GM23248 (cell line): ENCODE results near the gene RNF166. TPM values are rescaled to one million over a fixed set of nuclear protein-coding genes. Genes with fewer than 3 reads are reported as not detected.

ENCODE experiments used
- DNase-seq: peaks from one replicate; pipeline ENCODE4 v3.0.0-alpha.2; 2015
- H2AFZ ChIP-seq: fragments of 200-600 bp; sonication (generic); 2 replicates; pipeline ENCODE4 v1.6.1; 2016; ENCODE audit warnings: antibody characterized with exemption
- H3F3A ChIP-seq: fragments of 200-600 bp; sonication (generic); 2 replicates; pipeline ENCODE4 v1.6.1; 2016; ENCODE audit warnings: mild to moderate bottlenecking, antibody characterized with exemption, mixed run types; ENCODE audit not compliant: insufficient read depth
- H3K27ac ChIP-seq: fragments of 200-600 bp; sonication (generic); 2 replicates; pipeline ENCODE4 v1.5.1; 2016; ENCODE audit warnings: mild to moderate bottlenecking
- H3K27me3 ChIP-seq: fragments of 200-600 bp; sonication (generic); replicated peaks from 2 replicates; pipeline ENCODE4 v1.6.1; 2016; ENCODE audit warnings: mild to moderate bottlenecking; ENCODE audit not compliant: insufficient read depth
- H3K36me3 ChIP-seq: fragments of 200-600 bp; sonication (generic); 2 replicates; pipeline ENCODE4 v1.6.1; 2016; ENCODE audit warnings: low read depth, mild to moderate bottlenecking
- H3K4me1 ChIP-seq: fragments of 200-600 bp; sonication (generic); 2 replicates; pipeline ENCODE4 v1.6.1; 2016; ENCODE audit warnings: mild to moderate bottlenecking; ENCODE audit not compliant: insufficient read depth
- H3K4me2 ChIP-seq: fragments of 200-600 bp; sonication (generic); one replicate; pipeline ENCODE4 v1.6.1; 2016; ENCODE audit warnings: mild to moderate bottlenecking; ENCODE audit not compliant: unreplicated experiment
- H3K4me3 ChIP-seq: fragments of 200-600 bp; sonication (generic); 2 replicates; pipeline ENCODE4 v1.5.1; 2016; ENCODE audit warnings: mild to moderate bottlenecking
- H3K79me2 ChIP-seq: fragments of 200-600 bp; sonication (generic); 2 replicates; pipeline ENCODE4 v1.6.1; 2016; ENCODE audit warnings: mild to moderate bottlenecking; ENCODE audit not compliant: insufficient read depth
- H3K9ac ChIP-seq: fragments of 200-600 bp; sonication (generic); 2 replicates; pipeline ENCODE4 v1.6.1; 2016; ENCODE audit warnings: mild to moderate bottlenecking
- H3K9me2 ChIP-seq: fragments of 200-600 bp; sonication (generic); 2 replicates; pipeline ENCODE4 v1.6.1; 2016; ENCODE audit warnings: mixed run types, mild to moderate bottlenecking, moderate library complexity; ENCODE audit not compliant: insufficient read depth
- H3K9me3 ChIP-seq: fragments of 200-600 bp; sonication (generic); one replicate; pipeline ENCODE4 v1.6.1; 2017; ENCODE audit warnings: low read depth
- H4K20me1 ChIP-seq: fragments of 200-600 bp; sonication (generic); 2 replicates; pipeline ENCODE4 v1.6.0; 2016; ENCODE audit not compliant: insufficient read depth
- EZH2 ChIP-seq: fragments of 200-600 bp; sonication (generic); IDR thresholded peaks from 2 replicates; pipeline ENCODE4 v1.6.1; 2018; ENCODE audit warnings: antibody characterized with exemption, mild to moderate bottlenecking; ENCODE audit not compliant: insufficient read depth, poor library complexity, severe bottlenecking
- EZH2phosphoT487 ChIP-seq: fragments of 200-600 bp; sonication (generic); IDR thresholded peaks from 2 replicates; pipeline ENCODE4 v1.6.1; 2018; ENCODE audit warnings: antibody characterized with exemption, moderate library complexity, mild to moderate bottlenecking, low read depth; ENCODE audit not compliant: insufficient read depth
- WGBS, 2 experiments: methylation state at CpG; one replicate each; pipeline ENCODE4 v1.1.6; 2015 to 2017; ENCODE audit warnings: low lambda C conversion rate in 2 of 2, low coverage in 1 of 2; ENCODE audit errors: missing lambda C conversion rate in 2 of 2; 5-methylcytosine and 5-hydroxymethylcytosine counted together
- in situ Hi-C: fragments of 300-500 bp; cut with MboI; formaldehyde crosslinking; loops from 2 replicates; pipeline ENCODE4 v1.15.0; 2020
- microRNA-seq: library from miRNA; unstranded; fragments of <30 nt; microRNA quantifications from one replicate; pipeline ENCODE4, GENCODE V29; 2016; ENCODE audit warnings: borderline number of aligned reads
- polyA plus RNA-seq: library from polyadenylated mRNA; unstranded; fragments of >200 nt; fragmentation: Nextera tagmentation; extraction: Ambion mirVana; gene quantifications from 2 replicates; pipeline ENCODE4 v1.2.1, GENCODE V29; 2016
- total RNA-seq: library from RNA; depleted of rRNA; stranded (reverse); fragments of >200 nt; shearing (Covaris generic); gene quantifications from 2 replicates; pipeline ENCODE4 v1.2.3, GENCODE V29; 2014; rRNA removed

Gene RNF166
- total and polyA plus RNA-seq, 2 experiments from 2014 or later = 8.9 to 14.6 TPM

- Histone ChIP-seq H3K27ac (no peak overlapping the region), H3K79me2 (no peaks in the 10 kb centered on the region), H3K9me3 (no peaks in the 10 kb centered on the region), H3K4me2 (peak overlapping the region; percentile 81), H4K20me1 (no peaks in the 10 kb centered on the region), H3K36me3 (no peaks in the 10 kb centered on the region), H3K27me3 (no peaks in the 10 kb centered on the region), H3K9ac (peak overlapping the region; percentile 78), H2AFZ (peak overlapping the region; percentile 76), H3K4me1 (no peaks in the 10 kb centered on the region), H3K4me3 (peak overlapping the region; percentile 83), H3F3A (no peaks in the 10 kb centered on the region), H3K9me2 (no peaks in the 10 kb centered on the region)
- in situ Hi-C loops = no loop called here
- no peak for TF ChIP-seq EZH2
- 13 to 17% methylated on average over 29 to 35 of the region's 37 CpGs for WGBS, 2 experiments
- peak; percentile 67 for DNase-seq
Observed at GRCh38 chr16:88649924-88650748, 56.1 kb downstream of the RNF166 start.

DNA sequence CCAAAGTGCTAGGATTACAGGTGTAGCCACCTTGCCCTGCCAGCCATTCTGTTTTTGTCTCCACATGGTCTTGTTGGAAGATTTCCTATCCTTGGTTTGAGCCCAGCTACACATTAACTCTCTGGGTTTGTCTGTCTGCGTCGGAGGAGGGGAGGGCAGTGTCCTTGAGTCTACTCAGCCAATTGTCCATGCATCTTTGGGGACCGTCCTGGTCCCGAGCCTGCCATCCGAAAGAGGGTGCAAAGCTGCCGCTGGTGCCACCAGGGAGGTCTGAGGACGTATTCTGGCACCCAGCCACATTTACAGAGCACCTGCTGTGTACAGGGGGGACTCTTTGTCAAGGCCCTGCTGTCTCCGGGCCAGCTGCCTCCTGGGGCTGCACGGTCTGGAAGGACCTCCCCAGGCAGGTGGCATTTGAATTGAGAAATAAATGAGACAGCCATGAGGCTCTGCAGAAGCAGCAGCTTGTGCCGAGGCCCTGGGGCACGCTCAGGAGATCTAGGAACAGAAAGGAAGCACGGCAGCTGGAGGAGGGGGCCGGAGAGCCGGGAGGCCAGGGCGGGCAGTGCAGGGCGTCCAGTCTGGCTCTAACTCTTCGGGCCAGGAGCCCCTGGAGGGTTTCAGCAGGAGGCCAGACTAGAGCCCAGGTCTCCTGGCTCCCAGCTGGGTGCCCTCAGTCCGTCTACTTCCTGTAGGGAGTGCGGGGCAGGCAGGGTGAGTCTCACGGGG lies 56.8 kb downstream of the RNF166 start:
- no peaks in the 10 kb centered on the region for H3K27me3 ChIP-seq
- peak overlapping the region; percentile 81 for H3K4me2 ChIP-seq
- H3K9me2 ChIP-seq = no peaks in the 10 kb centered on the region
- H3K79me2 ChIP-seq = no peaks in the 10 kb centered on the region
- no peaks in the 10 kb centered on the region for H3K36me3 ChIP-seq
- H3K4me1 ChIP-seq = no peaks in the 10 kb centered on the region
- H3K9ac ChIP-seq = no peak overlapping the region
- TF ChIP-seq EZH2phosphoT487 (no peak), EZH2 (no peak)
- in situ Hi-C loops = no loop called here
- peak overlapping the region; percentile 83 for H3K4me3 ChIP-seq
- no peak overlapping the region for H2AFZ ChIP-seq
- no peak for DNase-seq
- H3K9me3 ChIP-seq = no peaks in the 10 kb centered on the region
- WGBS, 2 experiments = 83 to 87% methylated on average over 14 to 20 of the region's 20 CpGs
- no peaks in the 10 kb centered on the region for H3F3A ChIP-seq
- no peaks in the 10 kb centered on the region for H4K20me1 ChIP-seq
- no peak overlapping the region for H3K27ac ChIP-seq

DNA sequence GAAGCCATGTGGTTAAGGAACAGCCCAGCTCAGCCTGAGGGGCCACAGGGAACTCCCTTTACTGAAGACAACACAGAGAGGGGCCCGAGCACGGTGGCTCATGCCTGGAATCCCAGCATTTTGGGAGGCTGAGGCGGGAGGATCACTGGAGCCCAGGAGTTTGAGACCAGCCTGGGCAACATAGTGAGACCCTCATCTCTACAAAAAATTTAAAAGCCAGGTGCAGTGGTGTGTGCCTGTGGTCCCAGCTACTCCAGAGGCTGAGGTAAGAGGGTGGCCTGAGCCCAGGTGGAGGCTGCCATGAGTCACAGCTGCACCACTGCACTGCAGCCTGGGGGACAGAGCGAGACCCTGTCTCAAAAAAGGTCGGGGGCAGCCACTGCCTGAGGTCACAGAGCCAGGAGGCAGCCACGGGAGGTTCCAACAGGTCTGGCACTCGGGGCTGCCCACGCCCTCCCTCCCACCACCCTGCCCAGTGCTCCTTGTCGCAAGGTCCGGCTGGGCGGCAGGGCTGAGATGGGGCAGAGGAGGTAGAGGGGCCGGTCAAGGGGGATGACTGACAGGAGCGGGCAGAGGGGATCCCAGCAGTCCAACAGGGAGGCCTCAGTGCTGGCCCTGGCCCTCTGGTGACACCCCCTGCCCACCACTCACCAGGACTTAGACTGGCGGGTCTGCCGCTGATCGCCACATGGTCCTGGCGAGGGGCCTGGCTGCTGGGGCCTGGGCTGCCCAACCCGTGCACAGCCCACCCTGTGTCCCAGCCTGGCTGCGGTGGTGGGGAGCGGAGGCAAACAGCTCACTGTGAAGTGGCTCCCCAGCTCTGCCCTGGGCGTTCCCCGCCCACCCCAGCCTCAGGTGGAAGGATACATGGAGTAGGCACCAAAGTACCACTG lies 58.8 kb downstream of the RNF166 start:
- Histone ChIP-seq H3K36me3 (no peaks in the 10 kb centered on the region), H3K27ac (no peak overlapping the region), H3K9me3 (no peaks in the 10 kb centered on the region), H2AFZ (no peak overlapping the region), H3F3A (no peaks in the 10 kb centered on the region), H3K4me2 (no peak overlapping the region), H3K79me2 (no peaks in the 10 kb centered on the region), H3K4me1 (no peaks in the 10 kb centered on the region), H3K4me3 (no peak overlapping the region), H3K9ac (no peak overlapping the region), H4K20me1 (no peaks in the 10 kb centered on the region), H3K9me2 (no peaks in the 10 kb centered on the region), H3K27me3 (no peaks in the 10 kb centered on the region)
- WGBS, 2 experiments = 89 to 91% methylated on average over 13 to 22 of the region's 22 CpGs
- in situ Hi-C loops = no loop called here
- TF ChIP-seq EZH2phosphoT487 (no peak), EZH2 (no peak)
- no peak for DNase-seq

Small RNA genes lying within 50 kb of the gene (microRNA-seq; reads per million reads assigned to microRNA genes)
- gene MIR4722 = not detected

Other genes with a start within 250 kb of the RNF166 start
- gene ZC3H18, start 136.0 kb downstream of the RNF166 start, total RNA-seq = 8.9 and 9.7 TPM in 2 replicates
- gene ZC3H18, start 136.0 kb downstream of the RNF166 start, polyA plus RNA-seq = 23.1 and 24.9 TPM in 2 replicates
- gene IL17C, start 67.8 kb downstream of the RNF166 start, total RNA-seq = not detected in 2 replicates
- not detected in 2 replicates for gene IL17C, start 67.8 kb downstream of the RNF166 start, polyA plus RNA-seq
- 332 and 338 TPM in 2 replicates for gene CYBA, start 55.4 kb downstream of the RNF166 start, total RNA-seq
- 270 and 283 TPM in 2 replicates for gene CYBA, start 55.4 kb downstream of the RNF166 start, polyA plus RNA-seq
- 25.0 and 29.1 TPM in 2 replicates for gene MVD, start 43.3 kb downstream of the RNF166 start, total RNA-seq
- 27.4 and 28.6 TPM in 2 replicates for gene MVD, start 43.3 kb downstream of the RNF166 start, polyA plus RNA-seq
- gene SNAI3, start 19.9 kb downstream of the RNF166 start, total RNA-seq = not detected in 2 replicates
- gene SNAI3, start 19.9 kb downstream of the RNF166 start, polyA plus RNA-seq = 0.35 and 0.71 TPM in 2 replicates
- gene CTU2, start 95 bp upstream of the RNF166 start, total RNA-seq = 20.4 and 22.3 TPM in 2 replicates
- 16.1 and 17.1 TPM in 2 replicates for gene CTU2, start 95 bp upstream of the RNF166 start, polyA plus RNA-seq
- 223 and 294 TPM in 2 replicates for gene PIEZO1, start 78.8 kb upstream of the RNF166 start, total RNA-seq
- gene PIEZO1, start 78.8 kb upstream of the RNF166 start, polyA plus RNA-seq = 89.7 and 95.3 TPM in 2 replicates
- gene CDT1, start 97.4 kb upstream of the RNF166 start, total RNA-seq = 11.3 and 14.2 TPM in 2 replicates
- 5.4 and 5.9 TPM in 2 replicates for gene CDT1, start 97.4 kb upstream of the RNF166 start, polyA plus RNA-seq
- 105 and 150 TPM in 2 replicates for gene APRT, start 105.5 kb upstream of the RNF166 start, total RNA-seq
- gene APRT, start 105.5 kb upstream of the RNF166 start, polyA plus RNA-seq = 224 and 226 TPM in 2 replicates
- gene GALNS, start 150.5 kb upstream of the RNF166 start, total RNA-seq = 21.5 and 24.0 TPM in 2 replicates
- 38.8 and 39.0 TPM in 2 replicates for gene GALNS, start 150.5 kb upstream of the RNF166 start, polyA plus RNA-seq
- gene TRAPPC2L, start 150.7 kb upstream of the RNF166 start, total RNA-seq = 18.7 and 20.4 TPM in 2 replicates
- 83.2 and 90.9 TPM in 2 replicates for gene TRAPPC2L, start 150.7 kb upstream of the RNF166 start, polyA plus RNA-seq
- gene PABPN1L, start 160.3 kb upstream of the RNF166 start, total RNA-seq = not detected in 2 replicates
- gene PABPN1L, start 160.3 kb upstream of the RNF166 start, polyA plus RNA-seq = not detected in 2 replicates